Skeletal muscle satellite cell (primary cell): Measurements from ENCODE around the gene DEAF1.
A peak's percentile ranks its signal among the peaks of the same experiment; 100 is the strongest.

Experiments used
- H3K27me3 ChIP-seq: 2 replicates; pipeline ENCODE4 v1.7.0; 2013; ENCODE audit warnings: low read length; ENCODE audit not compliant: control insufficient read depth, insufficient read depth
- H3K36me3 ChIP-seq: 2 replicates; pipeline ENCODE4 v1.7.0; 2013; ENCODE audit warnings: mild to moderate bottlenecking, control low read depth, low read length; ENCODE audit not compliant: insufficient read depth
- H3K4me1 ChIP-seq: 2 replicates; pipeline ENCODE4 v1.7.0; 2013; ENCODE audit warnings: low read length; ENCODE audit not compliant: control insufficient read depth, insufficient read depth
- H3K4me2 ChIP-seq: 2 replicates; pipeline ENCODE4 v1.7.0; 2013; ENCODE audit warnings: mild to moderate bottlenecking, low read length
- H3K4me3 ChIP-seq: 2 replicates; pipeline ENCODE4 v1.7.0; 2013; ENCODE audit warnings: low read length
- H3K9ac ChIP-seq: 2 replicates; pipeline ENCODE4 v1.7.0; 2013; ENCODE audit warnings: mild to moderate bottlenecking, low read depth, low read length, moderate library complexity
- H3K9me3 ChIP-seq: replicated peaks from 2 replicates; pipeline ENCODE4 v1.7.0; 2013; ENCODE audit warnings: mild to moderate bottlenecking, control low read depth, low read length

Gene DEAF1

GRCh38 chr11:704781-705645, 10.0 kb upstream of the DEAF1 start:
- Histone ChIP-seq H3K9ac (peak overlapping the region; percentile 52), H3K27me3 (no peaks in the 10 kb centered on the region), H3K9me3 (no peaks in the 10 kb centered on the region), H3K4me1 (peaks cover 46% of the 10 kb centered on the region), H3K4me3 (peak overlapping the region; percentile 61), H3K36me3 (peaks cover 13% of the 10 kb centered on the region), H3K4me2 (peak overlapping the region; percentile 78)

- H3K4me1 ChIP-seq, result peaks cover 46% of the 10 kb centered on the region
- no peak overlapping the region for H3K9ac ChIP-seq
- no peak overlapping the region for H3K4me3 ChIP-seq
- no peaks in the 10 kb centered on the region for H3K27me3 ChIP-seq
- no peak overlapping the region for H3K4me2 ChIP-seq
- peaks cover 17% of the 10 kb centered on the region for H3K36me3 ChIP-seq
- no peaks in the 10 kb centered on the region for H3K9me3 ChIP-seq
Measured at GRCh38 chr11:704228-704674, 9.2 kb upstream of the DEAF1 start.

GRCh38 chr11:703506-703905, 8.5 kb upstream of the DEAF1 start:
- H3K4me1 ChIP-seq, result peaks cover 52% of the 10 kb centered on the region
- H3K9ac ChIP-seq, result peak overlapping the region; percentile 60
- H3K27me3 ChIP-seq, result no peaks in the 10 kb centered on the region
- no peak overlapping the region for H3K4me3 ChIP-seq
- peaks cover 17% of the 10 kb centered on the region for H3K36me3 ChIP-seq
- no peaks in the 10 kb centered on the region for H3K9me3 ChIP-seq
- H3K4me2 ChIP-seq, result no peak overlapping the region

GRCh38 chr11:702462-703461, 7.7 kb upstream of the DEAF1 start:
- peaks cover 17% of the 10 kb centered on the region for H3K36me3 ChIP-seq
- H3K4me2 ChIP-seq, result peak overlapping the region; percentile 75
- H3K4me3 ChIP-seq, result peak overlapping the region; percentile 34
- no peaks in the 10 kb centered on the region for H3K9me3 ChIP-seq
- H3K27me3 ChIP-seq, result no peaks in the 10 kb centered on the region
- H3K9ac ChIP-seq, result peak overlapping the region; percentile 60
- H3K4me1 ChIP-seq, result peaks cover 57% of the 10 kb centered on the region

GRCh38 chr11:701741-702461, 6.9 kb upstream of the DEAF1 start:
- no peaks in the 10 kb centered on the region for H3K9me3 ChIP-seq
- peak overlapping the region; percentile 60 for H3K9ac ChIP-seq
- peak overlapping the region; percentile 75 for H3K4me2 ChIP-seq
- no peak overlapping the region for H3K4me3 ChIP-seq
- peaks cover 57% of the 10 kb centered on the region for H3K4me1 ChIP-seq
- no peaks in the 10 kb centered on the region for H3K27me3 ChIP-seq
- H3K36me3 ChIP-seq, result peaks cover 17% of the 10 kb centered on the region

GRCh38 chr11:699753-700152, 4.7 kb upstream of the DEAF1 start:
- Histone ChIP-seq H3K36me3 (peaks cover 17% of the 10 kb centered on the region), H3K9me3 (no peaks in the 10 kb centered on the region), H3K9ac (no peak overlapping the region), H3K27me3 (no peaks in the 10 kb centered on the region), H3K4me2 (no peak overlapping the region), H3K4me3 (no peak overlapping the region), H3K4me1 (peaks cover 40% of the 10 kb centered on the region)

GRCh38 chr11:699116-699508, 4.1 kb upstream of the DEAF1 start:
- no peak overlapping the region for H3K4me3 ChIP-seq
- H3K9me3 ChIP-seq, result no peaks in the 10 kb centered on the region
- H3K4me2 ChIP-seq, result no peak overlapping the region
- H3K36me3 ChIP-seq, result peaks cover 17% of the 10 kb centered on the region
- H3K9ac ChIP-seq, result no peak overlapping the region
- no peaks in the 10 kb centered on the region for H3K27me3 ChIP-seq
- H3K4me1 ChIP-seq, result peaks cover 46% of the 10 kb centered on the region

- no peak overlapping the region for H3K4me3 ChIP-seq
- peaks cover 17% of the 10 kb centered on the region for H3K36me3 ChIP-seq
- H3K27me3 ChIP-seq, result no peaks in the 10 kb centered on the region
- H3K9me3 ChIP-seq, result no peaks in the 10 kb centered on the region
- H3K9ac ChIP-seq, result no peak overlapping the region
- peak overlapping the region; percentile 33 for H3K4me2 ChIP-seq
- H3K4me1 ChIP-seq, result peaks cover 50% of the 10 kb centered on the region
Measured at GRCh38 chr11:698493-699115, 3.6 kb upstream of the DEAF1 start.

- H3K36me3 ChIP-seq, result peaks cover 13% of the 10 kb centered on the region
- peak overlapping the region; percentile 33 for H3K4me2 ChIP-seq
- peaks cover 50% of the 10 kb centered on the region for H3K4me1 ChIP-seq
- H3K9ac ChIP-seq, result peak overlapping the region; percentile 44
- H3K9me3 ChIP-seq, result no peaks in the 10 kb centered on the region
- H3K4me3 ChIP-seq, result no peak overlapping the region
- H3K27me3 ChIP-seq, result no peaks in the 10 kb centered on the region
Measured at GRCh38 chr11:697811-698311, 2.8 kb upstream of the DEAF1 start.

GRCh38 chr11:696955-697491, 2.0 kb upstream of the DEAF1 start:
- Histone ChIP-seq H3K36me3 (peaks cover 9% of the 10 kb centered on the region), H3K27me3 (no peaks in the 10 kb centered on the region), H3K4me3 (peak overlapping the region; percentile 83), H3K9ac (peak overlapping the region; percentile 44), H3K4me2 (peak overlapping the region; percentile 79), H3K4me1 (peaks cover 44% of the 10 kb centered on the region), H3K9me3 (no peaks in the 10 kb centered on the region)
